ENCODE data around the gene PPFIA3.

The PPFIA3 gene

GRCh38 chr19:49102303-49102702 is 17.0 kb upstream of the PPFIA3 start:
- DNase-seq (ENCODE audit: insufficient read length, low spot score) (no peak), FAIRE-seq (no peak)

- FAIRE-seq: no peak
- no peak for DNase-seq (ENCODE audit: insufficient read length, low spot score)
Observed at GRCh38 chr19:49103331-49104085, 15.8 kb upstream of the PPFIA3 start.

GRCh38 chr19:49104229-49104864 is 15.0 kb upstream of the PPFIA3 start:
- no peak for DNase-seq (ENCODE audit: insufficient read length, low spot score)
- no peak for FAIRE-seq

- DNase-seq (ENCODE audit: insufficient read length, low spot score): peak; percentile 63
- FAIRE-seq: peak; percentile 26
Observed at GRCh38 chr19:49106648-49107135, 12.7 kb upstream of the PPFIA3 start.

- DNase-seq (ENCODE audit: insufficient read length, low spot score): no peak
- no peak for FAIRE-seq
Observed at GRCh38 chr19:49107625-49108459, 11.5 kb upstream of the PPFIA3 start.

GRCh38 chr19:49109051-49109450 is 10.3 kb upstream of the PPFIA3 start:
- no peak for FAIRE-seq

GRCh38 chr19:49109569-49110233 is 9.6 kb upstream of the PPFIA3 start:
- no peak for FAIRE-seq
- DNase-seq (ENCODE audit: insufficient read length, low spot score): no peak

More at GRCh38 chr19:49109051-49109450, 10.3 kb upstream of the PPFIA3 start:
- DNase-seq (ENCODE audit: insufficient read length, low spot score): no peak

GRCh38 chr19:49110567-49110966 is 8.8 kb upstream of the PPFIA3 start:
- no peak for FAIRE-seq
- no peak for DNase-seq (ENCODE audit: insufficient read length, low spot score)

- DNase-seq (ENCODE audit: insufficient read length, low spot score) (no peak), FAIRE-seq (no peak)
Observed at GRCh38 chr19:49111218-49111998, 7.9 kb upstream of the PPFIA3 start.

GRCh38 chr19:49113762-49114629 is 5.3 kb upstream of the PPFIA3 start, which contains the start of gene LIN7B:
Gene LIN7B, plus strand, starts transcription at chr19:49114370. Its CDS starts 35 bp downstream, at chr19:49114405.
- FAIRE-seq (no peak), DNase-seq (ENCODE audit: insufficient read length, low spot score) (peak; percentile 95)

GRCh38 chr19:49114630-49115363 is 4.5 kb upstream of the PPFIA3 start:
- FAIRE-seq: no peak

GRCh38 chr19:49116544-49116943 is 2.8 kb upstream of the PPFIA3 start:
- FAIRE-seq (no peak), DNase-seq (ENCODE audit: insufficient read length, low spot score) (no peak)

More at GRCh38 chr19:49114630-49115363, 4.5 kb upstream of the PPFIA3 start:
- DNase-seq (ENCODE audit: insufficient read length, low spot score): no peak

- DNase-seq (ENCODE audit: insufficient read length, low spot score) (no peak), FAIRE-seq (no peak)
Observed at GRCh38 chr19:49117677-49118564, 1.4 kb upstream of the PPFIA3 start.

- FAIRE-seq (peak; percentile 94), DNase-seq (ENCODE audit: insufficient read length, low spot score) (peak; percentile 94)
Observed at GRCh38 chr19:49118565-49119410, 556 bp upstream of the PPFIA3 start, which contains the start of gene C19orf73. Gene C19orf73, minus strand, starts transcription at chr19:49119143. Its CDS starts 121 bp downstream, at chr19:49119022.

GRCh38 chr19:49120325-49120683 is 960 bp downstream of the PPFIA3 start:
- DNase-seq (ENCODE audit: insufficient read length, low spot score) (no peak), FAIRE-seq (no peak)

- no peak for DNase-seq (ENCODE audit: insufficient read length, low spot score)
- FAIRE-seq: no peak
Observed at GRCh38 chr19:49120868-49121267, 1.5 kb downstream of the PPFIA3 start.
